Calu3 (cell line): ENCODE data around the gene ZNF565. TPM values are rescaled to one million over a fixed set of nuclear protein-coding genes. Genes with fewer than 3 reads are reported as not detected.

Experiments
- BruUV-seq: library from RNA; stranded (reverse); fragments of 400-500 nt; replicated peaks from 2 replicates; lab custom pipeline; 2021; lab: Mats Ljungman, UMichigan
- CTCF ChIA-PET: fragments of 300-600 bp; sonication (Branson Sonifier 250); formaldehyde crosslinking; loops from one replicate; lab custom pipeline; 2022; ENCODE audit warnings: antibody characterized with exemption; lab: Charles Lee
- DNase-seq: peaks from one replicate; pipeline ENCODE4 v3.0.0; 2022
- H3K27ac Mint-ChIP-seq: one replicate; pipeline ENCODE4 v1.8.0; 2022; ENCODE audit warnings: mixed read lengths; ENCODE audit not compliant: unreplicated experiment
- H3K27me3 Mint-ChIP-seq: one replicate; pipeline ENCODE4 v1.8.0; 2022; ENCODE audit warnings: mixed read lengths; ENCODE audit not compliant: unreplicated experiment
- H3K36me3 Mint-ChIP-seq: one replicate; pipeline ENCODE4 v1.8.0; 2022; ENCODE audit warnings: mild to moderate bottlenecking, moderate library complexity, mixed read lengths; ENCODE audit not compliant: insufficient read depth, unreplicated experiment
- H3K4me1 Mint-ChIP-seq: one replicate; pipeline ENCODE4 v1.8.0; 2022; ENCODE audit warnings: mild to moderate bottlenecking, low read depth, mixed read lengths; ENCODE audit not compliant: unreplicated experiment
- H3K4me3 Mint-ChIP-seq: one replicate; pipeline ENCODE4 v1.8.0; 2022; ENCODE audit warnings: mild to moderate bottlenecking, low read depth, moderate library complexity, mixed read lengths; ENCODE audit not compliant: unreplicated experiment
- H3K9me3 Mint-ChIP-seq: one replicate; pipeline ENCODE4 v1.8.0; 2022; ENCODE audit warnings: low read depth, mixed read lengths; ENCODE audit not compliant: unreplicated experiment
- intact Hi-C: fragments of 100-400 bp; cut with micrococcal nuclease; formaldehyde crosslinking; loops from one replicate; pipeline ENCODE4 v1.10.0; 2022; ENCODE audit not compliant: unreplicated experiment
- total RNA-seq: library from RNA; stranded (reverse); gene quantifications from 2 replicates; pipeline ENCODE4 v1.2.3, GENCODE V29; 2022
- TF ChIP-seq, protein P1 (sequence below): fragments of 200-600 bp; IDR thresholded peaks from one replicate; pipeline ENCODE4 v1.8.0; 2022; ENCODE audit warnings: antibody characterized with exemption; ENCODE audit not compliant: unreplicated experiment

Gene ZNF565
- total RNA-seq, 1 experiment from 2014 or later, result 6.3 TPM

DNA sequence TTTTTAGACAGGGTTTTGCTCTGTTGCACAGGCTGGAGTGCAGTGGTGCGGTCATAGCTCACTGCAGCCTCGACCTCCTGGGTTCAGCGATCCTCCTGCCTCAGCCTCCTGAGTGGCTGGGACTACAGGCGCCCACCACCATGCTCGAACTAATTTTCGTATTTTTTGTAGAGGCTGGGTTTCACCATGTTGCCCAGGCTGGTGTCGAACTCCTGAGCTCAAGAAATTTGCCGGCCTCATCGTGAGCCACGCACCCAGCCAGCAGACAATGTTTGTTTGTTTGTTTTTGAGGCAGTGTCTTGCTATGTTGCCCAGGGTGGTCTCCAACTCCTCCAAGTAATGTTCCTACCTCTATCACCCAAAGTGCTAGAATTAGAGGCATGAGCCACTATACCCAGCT is 61.3 kb downstream of the ZNF565 start:
- TF ChIP-seq, protein P1, sequence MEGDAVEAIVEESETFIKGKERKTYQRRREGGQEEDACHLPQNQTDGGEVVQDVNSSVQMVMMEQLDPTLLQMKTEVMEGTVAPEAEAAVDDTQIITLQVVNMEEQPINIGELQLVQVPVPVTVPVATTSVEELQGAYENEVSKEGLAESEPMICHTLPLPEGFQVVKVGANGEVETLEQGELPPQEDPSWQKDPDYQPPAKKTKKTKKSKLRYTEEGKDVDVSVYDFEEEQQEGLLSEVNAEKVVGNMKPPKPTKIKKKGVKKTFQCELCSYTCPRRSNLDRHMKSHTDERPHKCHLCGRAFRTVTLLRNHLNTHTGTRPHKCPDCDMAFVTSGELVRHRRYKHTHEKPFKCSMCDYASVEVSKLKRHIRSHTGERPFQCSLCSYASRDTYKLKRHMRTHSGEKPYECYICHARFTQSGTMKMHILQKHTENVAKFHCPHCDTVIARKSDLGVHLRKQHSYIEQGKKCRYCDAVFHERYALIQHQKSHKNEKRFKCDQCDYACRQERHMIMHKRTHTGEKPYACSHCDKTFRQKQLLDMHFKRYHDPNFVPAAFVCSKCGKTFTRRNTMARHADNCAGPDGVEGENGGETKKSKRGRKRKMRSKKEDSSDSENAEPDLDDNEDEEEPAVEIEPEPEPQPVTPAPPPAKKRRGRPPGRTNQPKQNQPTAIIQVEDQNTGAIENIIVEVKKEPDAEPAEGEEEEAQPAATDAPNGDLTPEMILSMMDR, result no peak
- H3K27me3 Mint-ChIP-seq, result no peaks in the 10 kb centered on the region
- CTCF ChIA-PET, result interaction anchor here (1.6 kb wide), 1 partner anchor 17 kb away, joined by 6 read pairs; no protein-coding TSS in a partner anchor
- intact Hi-C loops, result no loop called here
- peaks cover 18% of the 10 kb centered on the region for H3K4me1 Mint-ChIP-seq
- no peak for DNase-seq
- H3K4me3 Mint-ChIP-seq, result no peak overlapping the region
- H3K9me3 Mint-ChIP-seq, result no peaks in the 10 kb centered on the region
- BruUV-seq, result no TSS peak
- no peak overlapping the region for H3K27ac Mint-ChIP-seq
- peaks cover 55% of the 10 kb centered on the region for H3K36me3 Mint-ChIP-seq

DNA sequence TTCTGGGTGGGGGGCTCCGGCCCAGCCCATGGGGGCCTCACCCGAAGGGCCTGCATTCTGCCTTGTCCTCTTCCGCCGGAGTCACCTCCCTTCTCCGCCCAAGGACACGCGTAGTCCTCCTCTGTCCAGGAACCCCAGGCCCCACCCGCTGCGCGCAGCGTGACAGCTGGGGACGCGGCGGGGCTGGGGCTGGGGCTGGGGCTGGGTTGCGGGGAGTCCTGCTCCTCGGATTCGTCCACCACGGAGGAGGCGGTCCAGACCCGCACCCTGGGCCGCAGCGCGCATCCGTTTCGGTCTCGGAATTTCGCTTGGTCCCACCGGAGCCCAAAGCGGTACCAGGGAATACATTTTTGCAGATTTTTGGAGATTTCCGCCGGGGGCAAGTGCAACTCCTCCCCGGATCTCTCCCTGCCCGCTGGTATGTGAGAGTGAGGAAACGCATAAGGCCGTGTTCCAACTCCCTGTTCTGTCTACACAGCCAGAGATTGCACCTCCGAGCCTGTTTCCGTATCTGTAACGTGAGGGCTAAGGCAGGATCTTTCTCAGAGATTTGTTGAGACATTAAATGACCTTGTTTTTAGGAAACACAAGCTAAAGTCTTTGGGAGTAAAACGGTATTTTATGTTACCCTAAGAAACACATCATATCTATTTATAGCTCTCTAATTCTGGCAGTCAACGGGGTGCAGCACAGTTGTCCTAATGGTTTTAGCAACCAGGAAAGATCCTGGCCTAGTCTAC is 61.9 kb downstream of the ZNF565 start, which contains the start of gene COX7A1:
Gene COX7A1, minus strand, starts transcription at position 96 of the 740 bp plus-strand sequence. Its CDS starts 40 bp downstream, at position 56.
- Mint-ChIP-seq H3K4me1 (peaks cover 18% of the 10 kb centered on the region), H3K36me3 (peaks cover 55% of the 10 kb centered on the region), H3K27me3 (no peaks in the 10 kb centered on the region), H3K4me3 (no peak within 1 kb of the TSS), H3K27ac (no peak within 1 kb of the TSS), H3K9me3 (no peaks in the 10 kb centered on the region)
- no TSS peak for BruUV-seq
- intact Hi-C loops, result no loop called here
- CTCF ChIA-PET, result interaction anchor here (1.6 kb wide), 1 partner anchor 16 kb away, joined by 6 read pairs; no protein-coding TSS in a partner anchor
- no peak for DNase-seq
- TF ChIP-seq, protein P1, result no peak

DNA sequence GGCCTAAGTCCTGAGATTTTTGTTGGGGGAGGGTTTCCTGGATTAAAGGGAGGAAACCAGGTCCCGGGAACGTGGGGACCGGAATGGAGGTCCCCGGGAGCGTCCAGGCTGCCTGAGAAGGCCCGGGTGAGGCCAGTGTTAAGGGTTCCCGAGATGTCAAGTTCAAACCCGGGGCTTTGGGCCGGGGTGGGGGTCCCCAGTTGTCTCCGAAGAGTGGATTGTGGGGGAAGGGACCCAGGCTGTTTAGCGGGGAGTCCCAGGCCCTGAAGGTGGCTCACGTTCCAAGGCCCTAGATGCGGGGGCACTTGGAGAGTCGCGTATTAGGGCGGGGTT is 62.5 kb downstream of the ZNF565 start:
- Mint-ChIP-seq H3K4me1 (peaks cover 12% of the 10 kb centered on the region), H3K4me3 (no peak overlapping the region), H3K27me3 (no peaks in the 10 kb centered on the region), H3K9me3 (no peaks in the 10 kb centered on the region), H3K36me3 (peaks cover 57% of the 10 kb centered on the region), H3K27ac (no peak overlapping the region)
- no TSS peak for BruUV-seq
- CTCF ChIA-PET, result interaction anchor here (0.6 kb wide), 1 partner anchor 18 kb away, joined by 5 read pairs; no protein-coding TSS in a partner anchor
- TF ChIP-seq, protein P1, result no peak
- no peak for DNase-seq
- intact Hi-C loops, result no loop called here

DNA sequence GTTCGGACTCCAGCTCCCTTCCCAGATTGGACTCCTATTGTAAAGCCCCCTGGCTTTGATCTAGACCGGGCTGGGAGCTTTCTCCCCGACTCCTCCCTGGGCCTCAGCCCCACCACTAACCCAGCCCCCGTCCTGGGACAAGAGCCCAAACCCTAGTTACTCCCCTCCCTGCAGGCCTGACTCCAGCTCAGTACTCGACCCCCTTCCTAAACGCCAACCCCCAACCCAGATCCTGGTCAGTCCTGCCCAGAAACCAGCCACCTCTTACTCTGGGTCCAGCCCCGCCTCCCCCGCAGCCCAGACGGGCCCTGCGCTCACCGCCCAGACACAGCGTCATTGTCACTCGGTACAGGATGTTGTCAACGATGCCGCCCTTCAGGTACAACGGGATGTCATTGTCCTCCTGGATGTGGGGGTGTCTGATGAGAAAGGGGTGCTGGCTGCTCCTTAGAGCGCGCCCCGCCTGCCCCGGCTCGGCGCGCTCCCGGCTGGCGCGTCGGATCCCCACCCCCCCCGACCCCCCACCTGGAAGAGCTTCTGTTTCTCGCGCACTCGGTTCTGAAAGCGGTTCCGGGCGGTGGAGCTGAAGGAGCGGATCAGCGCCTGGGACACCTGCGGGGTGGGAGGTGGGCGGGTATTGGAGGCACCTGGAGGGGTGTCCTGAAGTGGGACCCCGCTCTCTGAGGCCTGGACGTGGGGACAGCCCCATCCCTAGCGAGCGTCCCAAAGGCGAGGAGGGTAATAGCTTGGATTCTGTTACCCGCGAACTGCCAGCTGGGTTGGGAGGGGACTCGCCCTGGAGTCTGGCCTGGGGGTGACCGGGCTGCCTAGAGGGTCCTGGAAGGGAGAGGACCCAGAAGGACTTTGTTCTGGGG is 63.1 kb downstream of the ZNF565 start:
- intact Hi-C loops, result no loop called here
- Mint-ChIP-seq H3K4me3 (no peak overlapping the region), H3K4me1 (peaks cover 6% of the 10 kb centered on the region), H3K27me3 (no peaks in the 10 kb centered on the region), H3K27ac (no peak overlapping the region), H3K36me3 (peaks cover 61% of the 10 kb centered on the region), H3K9me3 (no peaks in the 10 kb centered on the region)
- BruUV-seq, result no TSS peak
- no peak for DNase-seq
- TF ChIP-seq, protein P1, result no peak
- CTCF ChIA-PET, result interaction anchor here (0.6 kb wide), 1 partner anchor 18 kb away, joined by 5 read pairs; no protein-coding TSS in a partner anchor
